Limb (tissue), 2 donors: ENCODE data around the gene FYB2.

Experiments used
- DNase-seq, 2 donors: peaks; one replicate each; pipeline ENCODE4 v3.0.0-alpha.2; 2016; ENCODE audit errors: extremely low spot score in 2 of 2

FYB2 gene, protein sequence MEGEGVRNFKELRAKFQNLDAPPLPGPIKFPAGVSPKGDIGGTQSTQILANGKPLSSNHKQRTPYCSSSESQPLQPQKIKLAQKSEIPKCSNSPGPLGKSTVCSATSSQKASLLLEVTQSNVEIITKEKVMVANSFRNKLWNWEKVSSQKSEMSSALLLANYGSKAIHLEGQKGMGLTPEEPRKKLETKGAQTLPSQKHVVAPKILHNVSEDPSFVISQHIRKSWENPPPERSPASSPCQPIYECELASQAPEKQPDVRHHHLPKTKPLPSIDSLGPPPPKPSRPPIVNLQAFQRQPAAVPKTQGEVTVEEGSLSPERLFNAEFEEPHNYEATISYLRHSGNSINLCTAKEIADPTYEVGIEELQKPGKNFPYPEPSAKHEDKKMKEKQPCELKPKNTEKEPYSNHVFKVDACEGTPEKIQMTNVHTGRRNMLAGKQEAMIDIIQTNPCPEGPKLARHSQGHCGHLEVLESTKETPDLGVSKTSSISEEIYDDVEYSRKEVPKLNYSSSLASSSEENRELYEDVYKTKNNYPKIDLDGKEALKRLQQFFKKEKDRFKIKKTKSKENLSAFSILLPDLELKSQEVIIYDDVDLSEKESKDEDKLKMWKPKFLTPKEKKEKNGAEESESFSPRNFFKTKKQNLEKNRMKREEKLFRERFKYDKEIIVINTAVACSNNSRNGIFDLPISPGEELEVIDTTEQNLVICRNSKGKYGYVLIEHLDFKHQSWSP

DNA sequence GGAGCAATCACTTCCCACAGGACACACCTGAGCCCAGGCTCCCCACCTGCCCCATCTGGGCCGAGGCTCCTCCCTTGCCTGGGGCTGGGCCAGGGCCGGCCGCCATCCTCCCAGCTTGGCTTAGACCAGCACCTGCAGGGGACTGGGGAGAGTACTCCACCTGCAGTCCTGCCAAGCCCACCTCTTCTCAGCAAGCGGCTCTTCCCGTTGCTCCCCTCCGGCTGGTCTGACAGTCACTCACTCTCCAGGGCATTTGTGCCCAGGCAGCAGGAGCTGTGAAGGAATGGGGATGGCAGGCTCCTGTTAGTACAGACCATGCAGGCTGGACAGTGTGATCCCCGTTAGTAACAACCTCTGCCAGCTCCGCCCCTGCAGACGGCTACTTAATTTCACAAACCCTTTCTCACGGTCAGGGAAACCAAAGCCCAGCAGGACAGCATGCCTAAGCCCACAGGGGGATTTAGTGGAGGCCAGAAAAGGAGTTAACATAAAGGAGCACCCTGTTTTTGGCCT, at the start of gene FYB2:
Gene FYB2, minus strand, starts transcription at position 18 of the 513 bp plus-strand sequence. CDS start 114 bp downstream, outside the sequence.
- DNase-seq: no peak

DNA sequence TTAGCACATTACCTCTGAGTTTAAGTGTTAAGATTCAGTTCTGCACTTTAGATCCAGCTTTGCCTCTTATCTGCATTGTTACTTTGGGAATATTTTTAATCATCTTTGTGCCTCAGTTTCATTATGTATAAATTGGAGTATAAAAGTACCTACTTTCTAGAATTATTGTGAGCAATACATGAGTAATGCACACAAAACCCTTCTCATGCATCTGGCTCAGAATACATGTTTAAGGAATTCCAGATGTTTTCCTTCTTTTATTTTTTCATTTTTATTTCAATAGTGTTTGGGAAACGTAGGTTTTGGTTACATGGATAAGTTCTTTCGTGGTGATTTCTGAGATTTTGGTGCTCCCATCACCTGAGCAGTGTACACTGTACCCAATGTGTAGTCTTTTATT, 49.6 kb upstream of the FYB2 start:
- no peak for DNase-seq

DNA sequence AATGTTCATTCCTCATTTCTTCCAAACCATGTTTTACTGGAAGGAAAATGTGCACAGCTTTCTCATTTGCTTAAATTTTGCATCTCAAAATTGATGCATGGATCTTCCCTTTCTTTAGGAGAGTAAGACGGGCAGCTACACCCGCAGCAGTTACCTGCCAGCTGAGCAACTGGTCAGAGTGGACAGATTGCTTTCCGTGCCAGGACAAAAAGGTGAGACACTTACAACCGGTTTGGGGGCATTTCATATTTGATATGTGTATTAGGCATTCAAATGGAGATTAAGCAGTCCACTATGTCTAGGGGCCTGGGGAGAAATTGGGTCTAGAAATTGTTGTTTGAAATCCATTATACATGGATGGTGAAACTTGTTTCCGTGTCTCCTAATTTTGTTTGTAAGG, 48.3 kb upstream of the FYB2 start:
- DNase-seq: no peak

DNA sequence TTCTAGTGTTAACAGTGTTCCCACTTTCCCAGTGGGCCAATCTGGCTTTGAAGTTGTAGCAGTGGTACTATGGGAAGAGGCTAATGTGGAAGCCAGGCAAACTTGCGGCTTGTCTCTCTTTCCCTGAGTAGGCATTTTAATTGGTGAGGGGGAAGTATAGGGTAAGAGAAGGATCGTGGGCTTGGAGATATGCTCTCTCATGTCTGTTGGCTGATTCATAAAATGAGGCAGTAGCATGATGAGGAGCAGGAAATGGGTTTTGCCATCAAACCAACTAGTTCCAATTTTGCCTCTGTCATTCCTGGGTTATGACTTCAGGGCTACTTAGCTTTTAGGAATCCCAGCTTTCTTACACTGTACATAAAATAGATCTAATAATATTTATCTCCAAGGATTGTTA, 47.5 kb upstream of the FYB2 start:
- DNase-seq: no peak

DNA sequence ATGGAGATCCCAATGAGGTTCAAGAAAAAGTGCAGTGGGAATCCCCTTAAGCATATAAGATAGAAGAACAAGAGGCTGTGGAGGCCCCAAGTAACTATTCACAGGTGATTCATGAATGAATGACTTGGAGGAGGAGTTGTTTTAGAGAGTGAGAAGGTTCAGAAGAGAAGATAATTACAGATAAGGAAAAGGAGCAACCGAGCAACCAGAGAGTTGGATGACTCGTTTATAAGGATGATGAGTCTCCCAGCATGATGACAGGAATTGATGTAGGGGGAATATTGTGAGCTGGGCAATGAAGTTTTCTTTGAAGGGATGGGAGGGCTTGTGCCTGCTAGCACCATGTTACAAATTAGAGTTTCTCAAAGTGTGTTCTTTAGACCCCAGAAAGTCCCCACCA, 45.2 kb upstream of the FYB2 start:
- no peak for DNase-seq

DNA sequence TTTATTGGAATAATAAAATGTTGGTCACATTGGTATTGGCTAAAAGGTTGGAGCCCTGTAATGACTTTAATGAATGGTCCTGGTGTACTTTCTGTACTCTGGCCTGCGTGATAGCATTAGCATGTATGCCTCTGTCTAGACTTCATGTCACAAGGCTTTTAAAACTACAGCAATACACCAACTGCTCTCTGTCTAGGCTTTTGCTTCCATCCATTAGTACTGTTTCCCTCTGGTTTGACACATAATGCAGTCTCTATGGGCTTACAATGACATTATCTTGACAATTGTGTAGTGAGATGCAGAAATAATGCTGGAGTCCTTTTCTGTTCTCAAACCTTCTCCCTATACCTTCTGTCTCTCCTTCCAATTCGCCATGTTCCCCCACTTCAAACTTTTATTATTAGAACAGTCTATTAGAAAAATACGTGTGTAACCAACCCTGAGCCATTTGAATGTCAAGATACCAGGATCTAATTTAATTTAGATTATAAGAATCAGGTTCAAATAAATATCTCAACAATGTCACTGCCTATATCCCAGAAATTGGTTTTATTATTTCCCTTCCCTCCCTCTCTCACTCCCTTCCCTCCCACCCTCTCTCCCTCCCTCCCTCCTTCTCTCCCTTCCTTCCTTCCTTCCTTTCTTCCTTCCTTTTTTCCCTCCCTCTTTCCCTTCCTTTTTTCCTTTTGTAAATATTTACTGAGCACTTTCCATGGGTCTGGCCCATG, 44.2 kb upstream of the FYB2 start:
- DNase-seq: no peak

DNA sequence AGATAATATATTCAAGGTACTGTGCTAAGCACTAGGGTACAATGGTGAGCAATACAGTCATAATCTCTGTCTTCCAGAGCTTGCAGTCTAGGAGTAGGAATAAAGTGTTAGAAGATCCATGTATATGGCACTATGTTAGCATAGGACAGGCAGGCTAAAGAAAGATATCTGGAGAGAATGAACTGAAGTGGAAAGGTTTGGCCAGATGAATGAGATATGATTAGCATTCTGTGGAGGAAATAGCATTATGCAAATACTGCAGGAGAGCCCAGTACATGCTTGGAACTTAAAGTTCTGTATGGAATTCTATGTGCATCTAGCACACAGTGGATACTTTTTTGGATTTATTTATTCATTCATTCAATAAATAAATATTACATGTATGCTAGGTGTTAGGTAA, 40.1 kb upstream of the FYB2 start:
- no peak for DNase-seq

DNA sequence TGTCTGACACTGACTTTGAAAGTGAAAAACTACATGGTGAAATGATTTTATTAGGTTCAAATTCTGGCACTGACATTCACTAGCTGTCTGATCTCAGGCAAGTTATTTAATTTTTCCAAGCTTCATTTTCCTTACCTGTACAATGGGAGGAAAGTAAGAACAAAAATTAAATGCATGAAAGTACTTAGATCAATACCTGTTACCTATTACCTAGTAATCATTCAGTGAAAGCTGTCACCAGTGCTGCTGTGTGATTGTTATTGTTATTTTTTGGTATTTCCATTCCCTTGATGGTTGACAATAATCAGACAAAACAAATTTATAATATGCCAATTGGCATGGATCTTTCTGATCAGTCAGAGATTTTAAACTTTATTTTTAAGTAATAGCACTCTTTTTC, 37.0 kb upstream of the FYB2 start:
- DNase-seq: no peak

DNA sequence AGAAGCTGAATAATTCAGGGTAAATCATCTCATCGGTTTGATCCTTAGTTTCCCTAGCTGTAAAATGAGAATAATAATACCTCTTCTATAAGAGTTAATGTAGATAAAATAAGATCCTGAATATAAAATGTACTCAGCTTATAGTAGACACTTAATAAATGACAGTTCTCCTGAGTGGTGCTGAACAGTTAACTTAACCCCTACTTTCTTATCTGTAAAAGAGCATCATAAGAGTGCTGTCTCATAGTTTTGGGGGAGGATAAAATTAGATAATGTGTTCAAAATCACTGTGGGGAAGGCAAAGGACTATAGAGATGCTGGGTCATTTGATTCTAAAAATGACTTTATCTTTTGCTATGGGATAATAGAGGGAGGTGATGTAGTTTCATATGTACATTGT, 36.0 kb upstream of the FYB2 start:
- DNase-seq: no peak

DNA sequence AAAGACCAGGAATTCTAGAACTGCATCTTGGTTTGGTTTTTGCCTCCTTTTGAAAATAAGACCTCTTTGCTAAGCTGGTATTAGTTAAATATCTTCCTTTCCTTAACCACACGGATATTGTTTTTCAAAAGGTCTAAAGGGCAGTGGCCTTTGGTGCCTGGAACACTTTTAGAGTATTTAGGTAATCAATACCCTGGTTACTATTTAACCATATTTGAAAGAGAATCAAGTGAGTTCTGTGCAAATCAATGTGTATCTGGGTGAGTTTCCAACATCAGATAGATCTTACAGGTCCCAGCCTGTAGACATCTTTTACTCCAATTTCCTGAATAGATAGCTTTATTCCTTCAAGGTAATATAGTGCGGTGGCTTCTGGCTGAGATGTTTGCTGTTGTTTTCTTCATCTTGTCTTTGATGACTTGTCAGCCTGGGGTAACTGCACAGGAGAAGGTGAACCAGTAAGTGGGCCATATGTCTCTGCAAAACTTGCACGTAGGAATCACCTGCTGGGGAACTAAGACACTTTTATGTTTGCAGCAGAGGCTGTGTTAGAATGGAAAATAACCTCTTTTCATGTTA, 35.4 kb upstream of the FYB2 start, which contains the start of gene C8A:
Gene C8A, plus strand, starts transcription at position 277 of the 579 bp plus-strand sequence. Its CDS starts 105 bp downstream, at position 382.
- DNase-seq: no peak

DNA sequence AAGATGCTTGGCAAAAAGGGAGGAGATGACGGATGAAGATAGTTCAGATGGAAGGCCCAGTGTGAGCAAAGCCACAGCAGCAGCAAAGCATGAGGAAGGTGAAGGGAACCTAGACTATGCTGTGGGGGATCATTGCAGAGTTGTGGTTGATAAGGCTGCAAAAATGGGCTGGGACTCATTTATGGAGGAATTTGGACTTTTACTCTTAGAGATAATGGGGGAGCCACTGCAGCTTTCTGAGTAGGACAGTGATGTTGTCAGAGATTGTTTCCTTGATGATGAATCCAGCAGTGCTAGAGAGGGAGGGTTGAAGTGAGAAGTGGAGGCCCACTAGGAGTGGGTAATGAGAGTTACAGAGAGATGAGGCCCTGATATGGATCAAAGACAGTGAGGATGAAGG, 33.3 kb upstream of the FYB2 start:
- no peak for DNase-seq

DNA sequence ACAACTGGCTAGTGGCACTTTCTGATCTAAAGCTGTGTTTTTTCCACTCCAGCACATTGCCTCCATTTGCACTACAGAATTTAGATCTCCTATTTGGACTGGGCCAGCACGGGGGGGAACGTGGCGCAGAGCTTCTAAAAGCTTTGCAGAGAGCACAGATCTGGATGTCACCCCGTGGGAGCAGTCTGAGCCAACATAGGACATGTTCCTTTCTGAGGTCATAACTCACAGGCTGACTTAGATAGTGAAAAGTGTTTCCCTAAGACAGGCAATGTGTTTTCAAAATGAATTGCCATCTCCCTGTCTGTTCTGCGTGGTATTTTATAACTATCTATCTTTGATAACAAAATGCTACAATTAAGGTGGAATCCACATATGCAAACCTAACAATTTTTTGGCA, 31.7 kb upstream of the FYB2 start:
- DNase-seq: no peak

DNA sequence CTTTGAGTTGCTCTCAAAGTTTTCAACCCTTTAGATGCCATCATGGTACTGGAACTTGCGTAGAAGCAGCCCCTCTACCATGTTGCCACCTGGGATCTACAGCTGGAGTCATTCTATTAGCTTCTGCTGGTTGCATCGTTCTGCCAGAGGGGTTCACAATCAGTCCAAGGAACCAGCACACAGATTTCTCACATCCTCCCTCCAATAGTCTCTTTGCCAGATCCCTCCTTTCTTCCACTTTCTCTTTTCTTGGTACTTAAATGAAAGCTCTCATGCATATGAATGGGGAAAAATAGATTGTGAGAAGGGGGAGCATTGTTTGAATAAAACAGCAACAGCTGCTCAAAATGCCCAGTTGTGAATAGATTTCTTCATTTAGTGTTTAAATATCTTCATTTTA, 31.2 kb upstream of the FYB2 start:
- DNase-seq: no peak

DNA sequence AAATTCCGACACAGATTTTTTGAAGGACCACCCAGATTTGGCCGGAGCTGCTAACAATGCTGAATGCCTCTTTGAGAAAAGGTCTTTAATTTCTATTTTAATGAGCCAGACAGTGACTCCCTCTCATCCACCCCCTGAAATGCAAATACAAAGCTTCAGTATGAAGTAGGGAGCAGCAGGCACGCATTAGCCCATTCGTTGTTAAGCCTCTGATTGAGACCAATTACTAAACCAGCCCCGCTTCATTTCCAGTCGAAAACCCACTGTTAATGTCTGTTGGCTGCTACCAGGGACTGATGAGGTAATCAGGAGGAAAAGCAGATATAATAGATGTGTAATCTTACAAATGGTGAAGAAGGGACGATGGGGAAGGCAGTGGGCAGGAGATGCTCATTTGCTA, 30.5 kb upstream of the FYB2 start:
- no peak for DNase-seq

DNA sequence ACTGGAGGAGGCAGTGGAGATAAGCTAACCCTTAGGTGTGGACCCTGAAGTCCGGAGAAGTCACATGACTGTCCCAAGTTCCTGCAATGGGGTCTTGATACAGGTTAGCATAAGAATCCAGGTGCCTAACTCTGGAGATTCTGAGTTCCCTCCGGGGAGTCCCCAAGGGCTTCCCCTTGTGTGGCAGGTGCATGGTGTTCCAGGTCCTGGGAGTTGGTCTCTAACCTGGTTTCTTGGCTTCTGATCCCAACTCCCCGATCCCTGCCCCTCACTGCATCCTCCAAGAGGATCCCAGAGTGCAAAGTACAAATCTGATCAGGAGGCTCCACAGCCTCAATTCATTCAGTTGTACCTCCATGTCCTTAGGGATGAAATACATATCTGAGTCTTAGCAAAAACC, 26.1 kb upstream of the FYB2 start:
- no peak for DNase-seq

DNA sequence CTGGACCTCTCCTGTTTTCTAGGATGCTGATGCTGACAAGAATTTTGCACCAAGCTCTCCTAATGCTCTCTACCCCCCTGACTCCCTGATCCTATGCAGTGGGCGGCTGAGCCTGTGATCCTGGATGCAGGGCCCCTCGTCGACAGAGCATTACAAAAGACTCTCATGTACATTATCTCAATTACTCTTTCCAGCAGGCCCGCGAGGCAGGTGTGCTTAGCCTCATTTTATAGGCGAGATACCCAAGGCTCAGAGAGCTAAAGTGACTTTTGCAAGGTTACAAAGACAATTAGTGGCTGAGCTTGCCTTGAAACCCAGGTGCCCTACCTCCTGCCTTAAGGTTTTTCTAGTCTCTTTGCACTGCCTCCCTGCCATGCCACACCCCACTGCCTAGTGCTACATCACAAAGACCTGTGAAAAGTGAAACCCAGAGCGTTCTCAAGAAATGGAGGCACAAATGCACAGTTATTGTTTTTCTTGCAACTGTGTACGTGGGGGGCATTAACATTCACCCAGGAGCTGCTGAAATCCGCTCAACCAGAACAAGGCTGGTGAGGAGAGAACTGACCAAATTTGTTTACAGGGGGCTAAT, 25.4 kb upstream of the FYB2 start:
- DNase-seq: no peak

DNA sequence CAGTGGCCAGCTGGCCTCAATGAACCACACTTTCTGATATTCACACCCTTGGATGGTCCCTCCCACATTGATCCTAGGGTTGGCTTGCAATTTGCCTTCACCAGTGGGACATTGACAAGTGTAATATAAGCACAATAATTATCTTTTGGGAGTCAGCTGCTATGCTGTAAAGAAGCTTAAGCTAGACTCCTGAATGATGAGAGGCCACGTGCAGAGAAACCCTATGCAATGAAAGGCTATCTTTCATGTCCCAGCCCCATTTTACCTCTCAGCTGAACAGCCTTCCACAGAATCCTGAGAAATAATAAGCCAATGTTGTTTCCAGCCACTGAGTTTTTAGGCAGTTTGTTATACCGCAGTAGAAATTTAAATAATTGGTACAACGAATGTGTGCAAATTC, 24.3 kb upstream of the FYB2 start:
- no peak for DNase-seq

DNA sequence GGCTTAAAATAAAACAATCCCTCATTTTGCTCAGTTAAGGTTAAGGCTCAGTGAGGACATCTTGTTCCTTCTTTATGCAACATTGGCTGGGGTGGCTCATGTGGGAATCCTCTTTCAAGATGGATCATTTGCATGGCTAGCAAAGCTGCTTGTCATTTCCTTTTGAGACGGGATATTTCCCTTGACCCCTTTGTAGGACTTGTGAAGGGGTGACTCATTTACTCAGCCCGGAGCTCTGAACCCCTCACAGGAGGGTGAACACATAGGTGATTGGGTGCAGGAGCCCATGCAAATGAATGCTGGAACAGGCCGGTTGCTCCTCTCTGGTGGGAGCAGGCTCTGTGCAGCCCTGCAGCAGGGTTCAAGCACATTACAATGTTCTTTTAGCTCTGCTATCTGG, 19.6 kb upstream of the FYB2 start:
- DNase-seq: no peak

DNA sequence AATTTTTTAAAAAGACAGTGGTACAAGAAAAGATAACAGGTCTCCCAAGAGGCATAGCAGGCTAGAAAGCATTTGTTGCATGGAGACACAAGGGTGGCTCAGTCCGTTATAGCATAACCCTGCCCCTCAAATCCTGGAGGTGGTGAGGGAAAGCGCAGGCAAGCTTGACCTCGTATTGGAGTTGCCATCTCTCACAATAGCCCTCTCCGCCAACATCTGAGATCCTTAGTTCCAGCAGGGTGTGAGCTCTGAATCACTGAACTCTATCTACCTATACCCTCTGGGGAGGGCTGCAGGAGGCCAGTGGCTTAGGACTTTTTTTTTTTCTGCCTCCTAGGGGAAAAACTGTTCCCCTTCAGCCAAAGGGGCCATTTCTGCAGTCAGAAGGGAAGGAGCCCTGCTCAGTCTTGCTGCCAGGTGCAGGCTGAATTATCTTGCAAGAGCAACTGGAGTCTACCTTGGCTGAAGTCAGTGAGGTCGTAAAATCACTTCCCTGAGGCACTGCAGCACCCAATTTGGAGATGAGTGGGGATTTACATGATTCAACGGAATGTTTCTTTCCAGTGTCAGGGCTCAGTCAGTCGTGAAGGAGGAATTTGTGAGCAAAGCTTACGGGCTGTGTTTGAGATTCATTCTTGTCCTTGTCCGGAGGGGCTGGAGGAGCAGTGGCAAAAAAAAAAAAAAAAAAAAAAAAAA, 18.2 kb upstream of the FYB2 start:
- DNase-seq: no peak

DNA sequence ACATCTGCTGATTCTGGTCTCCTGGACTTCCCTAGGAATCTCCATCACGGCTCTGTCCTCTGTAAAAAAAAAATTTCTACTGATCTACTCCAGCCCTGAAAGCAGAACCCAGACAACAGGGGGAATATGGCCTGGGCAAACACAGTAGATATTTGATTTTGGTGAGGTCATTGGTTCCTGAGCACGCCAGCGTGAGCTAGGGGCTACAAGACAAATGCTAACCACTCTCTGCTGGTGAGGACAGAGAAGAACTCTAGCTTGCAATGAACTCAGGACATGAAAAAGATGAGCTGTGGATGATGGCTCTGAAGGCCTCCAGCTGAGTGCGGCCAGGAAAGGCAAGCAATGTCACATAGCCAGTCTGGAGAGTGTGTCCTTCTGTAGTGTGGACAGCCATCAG, 17.2 kb upstream of the FYB2 start:
- DNase-seq: no peak

DNA sequence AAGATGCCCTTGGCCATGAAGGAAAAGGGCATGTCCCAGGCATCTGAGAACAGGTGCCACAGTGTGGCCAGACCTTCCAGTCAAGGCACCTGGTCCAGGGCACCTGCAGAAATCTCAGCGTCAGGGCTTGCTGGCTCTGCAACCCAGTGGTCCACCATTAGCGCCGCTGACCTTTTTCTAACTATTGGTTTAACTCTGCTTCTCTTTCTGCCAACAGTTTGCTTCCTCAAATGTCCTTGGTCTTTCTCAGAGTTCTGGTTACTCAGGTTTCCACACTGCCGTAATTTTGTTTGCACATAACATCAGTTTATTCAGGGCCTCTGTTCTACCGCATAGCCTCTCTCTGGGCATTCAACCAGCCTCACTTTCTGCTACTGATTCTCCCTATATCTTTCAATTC, 16.5 kb upstream of the FYB2 start:
- no peak for DNase-seq
